ENCODE results near the gene PAX7.

GRCh38 chr1:18739408-18739807, 108.8 kb downstream of the PAX7 start:
- TF ChIP-seq MAX (IDR thresholded peaks at IDR 0.05) (no peak), EP300 (IDR thresholded peaks at IDR 0.05; ENCODE audit: borderline replicate concordance) (no peak), REST (IDR thresholded peaks at IDR 0.05; ENCODE audit: low read depth) (no peak), TAF1 (IDR thresholded peaks at IDR 0.05; ENCODE audit: low read depth) (no peak), FOXM1 (IDR thresholded peaks at IDR 0.05; ENCODE audit: borderline replicate concordance, low read depth) (no peak), ZBTB7A (IDR thresholded peaks at IDR 0.05; ENCODE audit: low read depth) (no peak), CREB1 (IDR thresholded peaks at IDR 0.05; ENCODE audit: low read depth) (no peak), RAD21 (IDR thresholded peaks at IDR 0.05; ENCODE audit: low read depth) (no peak), EGR1 (IDR thresholded peaks at IDR 0.05) (no peak), NFIC (IDR thresholded peaks at IDR 0.05) (no peak), CEBPB (IDR thresholded peaks at IDR 0.05) (no peak), YY1 (IDR thresholded peaks at IDR 0.05; ENCODE audit: low read depth) (no peak)
